Activated gamma-delta T cell (primary cell): ENCODE data around the gene NFKBIA.
"Not testable (repeated sequence)": the region's sequence is repeated elsewhere in the genome, so short reads cannot be mapped to it uniquely, and the experiment has no call there.

Experiments
- DNase-seq: peaks from one replicate; lab custom pipeline; 2025; lab: John Stamatoyannopoulos, UW

Gene NFKBIA

GRCh38 chr14:35390577-35391387, 13.8 kb downstream of the NFKBIA start:
- no peak for DNase-seq

GRCh38 chr14:35389315-35389667, 15.3 kb downstream of the NFKBIA start:
- DNase-seq = no peak

GRCh38 chr14:35388656-35389314, 15.8 kb downstream of the NFKBIA start:
- DNase-seq = no peak

- DNase-seq = no peak
Measured at GRCh38 chr14:35387713-35388579, 16.6 kb downstream of the NFKBIA start.

GRCh38 chr14:35387219-35387618, 17.3 kb downstream of the NFKBIA start:
- DNase-seq = no peak

- no peak for DNase-seq
Measured at GRCh38 chr14:35386673-35387125, 17.9 kb downstream of the NFKBIA start.

GRCh38 chr14:35385042-35385839, 19.3 kb downstream of the NFKBIA start:
- DNase-seq = no peak

GRCh38 chr14:35384455-35385041, 20.0 kb downstream of the NFKBIA start:
- DNase-seq = no peak

GRCh38 chr14:35383569-35384454, 20.7 kb downstream of the NFKBIA start:
- DNase-seq = no peak

- no peak for DNase-seq
Measured at GRCh38 chr14:35380794-35381193, 23.8 kb downstream of the NFKBIA start.

- DNase-seq = not testable (repeated sequence)
Measured at GRCh38 chr14:35379234-35379933, 25.2 kb downstream of the NFKBIA start.

- DNase-seq = no peak
Measured at GRCh38 chr14:35378425-35379233, 25.9 kb downstream of the NFKBIA start.

GRCh38 chr14:35375558-35376025, 29.0 kb downstream of the NFKBIA start:
- DNase-seq = no peak

GRCh38 chr14:35374263-35374712, 30.3 kb downstream of the NFKBIA start:
- DNase-seq = no peak

GRCh38 chr14:35373208-35373607, 31.3 kb downstream of the NFKBIA start:
- not testable (repeated sequence) for DNase-seq

GRCh38 chr14:35370969-35371368, 33.6 kb downstream of the NFKBIA start:
- DNase-seq = no peak

GRCh38 chr14:35369701-35370191, 34.8 kb downstream of the NFKBIA start:
- no peak for DNase-seq
